PC-9 (cell line): Measurements from ENCODE around the gene PPBP. TPM values are rescaled to one million over a fixed set of nuclear protein-coding genes. Genes with fewer than 3 reads are reported as not detected.
"Not testable (repeated sequence)": the region's sequence is repeated elsewhere in the genome, so short reads cannot be mapped to it uniquely, and the experiment has no call there.

ENCODE experiments used
- BruUV-seq: library from RNA; stranded (reverse); fragments of 400-500 nt; replicated peaks from 2 replicates; lab custom pipeline; 2021; lab: Mats Ljungman, UMichigan
- CTCF ChIA-PET: fragments of 300-600 bp; sonication (Branson Sonifier 250); formaldehyde crosslinking; loops from one replicate; lab custom pipeline; 2022; ENCODE audit warnings: antibody characterized with exemption; lab: Charles Lee
- POLR2A ChIA-PET: fragments of 300-600 bp; sonication (Branson Sonifier 250); formaldehyde crosslinking; loops from one replicate; lab custom pipeline; 2022; ENCODE audit warnings: antibody characterized with exemption; ENCODE audit not compliant: unreplicated experiment; lab: Charles Lee
- DNase-seq, 2 experiments: peaks; one replicate each; pipeline versions ENCODE4 v3.0.0 to v3.0.0-alpha.2; 2015 to 2022; ENCODE audit warnings: mixed read lengths in 1 of 2
- H2AFZ ChIP-seq: fragments of 200-600 bp; sonication (generic); 2 replicates; pipeline ENCODE4 v1.8.1; 2017; ENCODE audit warnings: antibody characterized with exemption
- H3F3A ChIP-seq: fragments of 200-600 bp; sonication (generic); 2 replicates; pipeline ENCODE4 v1.8.1; 2017; ENCODE audit warnings: antibody characterized with exemption, mild to moderate bottlenecking, low read depth; ENCODE audit not compliant: insufficient read depth
- H3K27ac ChIP-seq: fragments of 200-600 bp; sonication (generic); 2 replicates; pipeline ENCODE4 v1.6.1; 2016; ENCODE audit warnings: mixed run types
- H3K27me3 ChIP-seq: fragments of 200-600 bp; sonication (generic); 2 replicates; pipeline ENCODE4 v1.6.1; 2016; ENCODE audit warnings: low read depth, mixed run types; ENCODE audit not compliant: insufficient read depth
- H3K36me3 ChIP-seq: fragments of 200-600 bp; sonication (generic); 2 replicates; pipeline ENCODE4 v1.6.1; 2016; ENCODE audit warnings: low read depth, mixed run types
- H3K4me1 ChIP-seq: fragments of 200-600 bp; sonication (generic); replicated peaks from 2 replicates; pipeline ENCODE4 v1.6.1; 2016; ENCODE audit warnings: mixed run types; ENCODE audit not compliant: insufficient read depth
- H3K4me2 ChIP-seq: fragments of 200-600 bp; sonication (generic); 2 replicates; pipeline ENCODE4 v1.6.1; 2017; ENCODE audit warnings: mixed run types
- H3K4me3 ChIP-seq: fragments of 200-600 bp; sonication (generic); 2 replicates; pipeline ENCODE4 v1.6.1; 2016; ENCODE audit warnings: mixed run types
- H3K79me2 ChIP-seq: fragments of 200-600 bp; sonication (generic); 2 replicates; pipeline ENCODE4 v1.6.1; 2017; ENCODE audit warnings: low read depth, mixed run types
- H3K9me2 ChIP-seq: fragments of 200-600 bp; sonication (generic); 2 replicates; pipeline ENCODE4 v1.8.1; 2017; ENCODE audit warnings: mild to moderate bottlenecking; ENCODE audit not compliant: insufficient read depth
- H3K9me3 ChIP-seq: fragments of 200-600 bp; sonication (generic); 2 replicates; pipeline ENCODE4 v1.8.1; 2016; ENCODE audit warnings: low read depth; ENCODE audit not compliant: insufficient read depth
- H4K20me1 ChIP-seq: fragments of 200-600 bp; sonication (generic); 2 replicates; pipeline ENCODE4 v1.8.1; 2017; ENCODE audit not compliant: insufficient read depth
- CTCF ChIP-seq: fragments of 200-600 bp; sonication (generic); conservative IDR thresholded peaks from 2 replicates; pipeline ENCODE4 v1.6.1; 2017; ENCODE audit warnings: mixed run types, antibody characterized with exemption, mild to moderate bottlenecking, moderate library complexity
- EZH2 ChIP-seq: fragments of 200-600 bp; sonication (generic); IDR thresholded peaks from 2 replicates; pipeline ENCODE4 v1.8.0; 2017; ENCODE audit warnings: antibody characterized with exemption, low read depth
- intact Hi-C: fragments of 100-400 bp; cut with micrococcal nuclease; formaldehyde crosslinking; loops from one replicate; pipeline ENCODE4 v1.10.0; 2022; ENCODE audit not compliant: unreplicated experiment
- total RNA-seq: library from RNA; stranded (reverse); gene quantifications from 2 replicates; pipeline ENCODE4 v1.2.3, GENCODE V29; 2021

The PPBP gene
- total RNA-seq, 1 experiment from 2014 or later = not detected

DNA sequence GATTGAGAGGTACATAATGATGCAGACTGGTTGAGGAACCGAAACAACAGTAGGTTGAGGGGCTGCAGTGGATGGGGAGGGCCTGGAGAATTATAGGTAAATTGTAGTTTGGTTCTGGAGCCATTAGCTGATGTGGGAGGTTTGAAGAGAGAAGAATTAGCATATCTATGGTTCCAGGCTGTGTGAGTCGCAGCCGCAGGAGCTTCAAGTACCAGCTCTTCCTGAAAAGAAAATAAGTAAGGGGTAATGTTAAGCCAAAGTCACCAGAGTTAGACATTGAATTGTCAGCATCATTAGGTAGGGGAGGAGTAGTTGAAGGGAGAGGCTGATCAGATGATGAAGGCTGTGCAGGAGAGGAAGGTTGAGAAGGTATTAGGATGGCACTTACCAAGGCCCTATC lies 35.6 kb downstream of the PPBP start:
- H2AFZ ChIP-seq = no peak overlapping the region
- no peak for TF ChIP-seq CTCF
- no peak for TF ChIP-seq EZH2
- no peak overlapping the region for H3K4me2 ChIP-seq
- no peaks in the 10 kb centered on the region for H3K36me3 ChIP-seq
- no peak overlapping the region for H3K27ac ChIP-seq
- no peak for DNase-seq
- H3K9me3 ChIP-seq = no peaks in the 10 kb centered on the region
- no peaks in the 10 kb centered on the region for H3F3A ChIP-seq
- CTCF ChIA-PET = interaction anchor here (0.6 kb wide), 1 partner anchor 87 kb away, joined by 4 read pairs; no protein-coding TSS in a partner anchor
- H3K9me2 ChIP-seq = no peaks in the 10 kb centered on the region
- H3K27me3 ChIP-seq = no peaks in the 10 kb centered on the region
- no TSS peak for BruUV-seq
- H3K79me2 ChIP-seq = no peaks in the 10 kb centered on the region
- no peaks in the 10 kb centered on the region for H4K20me1 ChIP-seq
- no peaks in the 10 kb centered on the region for H3K4me1 ChIP-seq
- POLR2A ChIA-PET = no interaction called here
- intact Hi-C loops = no loop called here
- no peak overlapping the region for H3K4me3 ChIP-seq

DNA sequence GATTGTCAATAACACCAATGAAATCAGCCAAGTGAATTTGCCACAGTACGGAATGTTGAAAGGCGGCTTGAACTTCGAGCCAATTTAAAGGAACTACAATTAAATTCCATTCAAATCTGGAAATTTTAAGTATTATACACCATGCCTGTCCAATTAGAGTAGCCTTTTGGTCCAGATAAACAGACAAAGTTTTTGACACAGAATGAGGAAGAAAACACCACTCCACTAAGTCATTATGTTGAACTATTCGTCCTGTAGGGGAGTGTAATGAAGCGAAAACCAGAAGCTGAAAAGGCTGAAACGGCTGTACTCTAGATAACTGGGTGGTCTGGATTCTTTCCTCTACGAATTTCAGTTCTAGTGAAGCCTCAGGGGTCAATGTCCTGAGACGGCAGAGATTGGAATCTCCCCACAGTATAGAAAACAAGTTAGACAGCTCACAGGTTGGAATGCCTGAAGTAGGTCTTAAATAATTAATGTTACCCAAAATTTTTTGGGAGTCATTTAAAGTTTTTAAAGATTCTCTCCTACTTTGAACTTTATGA lies 37.5 kb downstream of the PPBP start:
- POLR2A ChIA-PET, H3K9me3 ChIP-seq, H4K20me1 ChIP-seq, H3K36me3 ChIP-seq, intact Hi-C loops, BruUV-seq, H3K4me3 ChIP-seq, DNase-seq, H3K4me2 ChIP-seq, H3K4me1 ChIP-seq, CTCF ChIA-PET, H3K27me3 ChIP-seq, H3F3A ChIP-seq, H3K79me2 ChIP-seq, H3K27ac ChIP-seq, H3K9me2 ChIP-seq, H2AFZ ChIP-seq: not testable (repeated sequence)

DNA sequence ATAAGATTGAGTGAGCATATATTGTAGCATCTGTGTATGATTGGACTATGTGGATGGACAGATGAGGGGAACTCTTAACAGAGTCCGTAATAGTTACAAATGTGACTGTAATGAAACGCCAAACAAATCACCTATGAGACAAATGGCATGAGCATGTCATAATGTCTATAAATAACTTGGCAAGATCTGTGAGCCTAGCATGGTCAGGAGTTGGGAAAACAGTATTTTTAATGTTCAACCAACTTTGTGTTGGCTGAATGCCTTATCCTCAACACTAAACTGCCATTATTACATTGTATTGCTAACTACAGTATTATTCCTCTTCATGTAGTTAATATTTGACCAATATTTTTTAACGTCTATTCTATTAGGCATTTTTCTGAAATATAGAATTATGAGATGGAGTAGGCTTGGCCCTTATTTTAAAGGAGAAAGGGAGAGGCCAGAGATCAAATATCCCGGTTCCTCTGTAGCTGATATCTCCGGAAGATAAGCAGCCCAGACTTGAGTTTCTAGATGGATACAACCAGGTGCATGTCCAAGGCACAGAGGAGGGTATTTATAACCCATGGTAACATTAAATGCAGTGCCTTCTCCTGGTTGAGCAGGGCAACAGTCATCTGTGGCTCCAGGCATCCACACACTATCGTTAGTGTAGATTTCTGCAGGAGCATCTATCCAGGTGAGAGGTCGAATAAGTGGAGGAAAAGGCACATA lies 38.8 kb downstream of the PPBP start:
- no peak for TF ChIP-seq CTCF
- no peak for TF ChIP-seq EZH2
- no TSS peak for BruUV-seq
- intact Hi-C loops = no loop called here

More for the DNA sequence above, 38.8 kb downstream of the PPBP start:
- Histone ChIP-seq H3K9me2 (no peaks in the 10 kb centered on the region), H3F3A (no peaks in the 10 kb centered on the region), H2AFZ (no peak overlapping the region), H3K36me3 (no peaks in the 10 kb centered on the region), H4K20me1 (no peaks in the 10 kb centered on the region), H3K9me3 (no peaks in the 10 kb centered on the region), H3K4me3 (no peak overlapping the region), H3K27me3 (no peaks in the 10 kb centered on the region), H3K79me2 (no peaks in the 10 kb centered on the region), H3K4me2 (no peak overlapping the region), H3K4me1 (no peaks in the 10 kb centered on the region), H3K27ac (no peak overlapping the region)
- ChIA-PET CTCF (no interaction called here), POLR2A (no interaction called here)
- no peak for DNase-seq
